HFFc6 (cell line): Measurements from ENCODE around the gene TPSAB1. TPM values are rescaled to one million over a fixed set of nuclear protein-coding genes. Genes with fewer than 3 reads are reported as not detected.

Experiments
- DNase-seq: peaks from one replicate; pipeline ENCODE4 v3.0.0-alpha.2; 2018
- H3K27ac Mint-ChIP-seq: 2 replicates; pipeline ENCODE4 v1.8.0; 2020; ENCODE audit warnings: mild to moderate bottlenecking, mixed read lengths
- H3K27me3 Mint-ChIP-seq: 2 replicates; pipeline ENCODE4 v1.8.0; 2021; ENCODE audit warnings: mild to moderate bottlenecking, moderate library complexity, mixed read lengths; ENCODE audit not compliant: insufficient read depth
- H3K36me3 Mint-ChIP-seq: 2 replicates; pipeline ENCODE4 v1.8.0; 2021; ENCODE audit warnings: low read depth, mixed read lengths
- H3K4me1 Mint-ChIP-seq: 2 replicates; pipeline ENCODE4 v1.8.0; 2020; ENCODE audit warnings: low read depth, mixed read lengths
- H3K4me3 Mint-ChIP-seq: 2 replicates; pipeline ENCODE4 v1.8.0; 2020; ENCODE audit warnings: mild to moderate bottlenecking, moderate library complexity, mixed read lengths
- H3K9me3 Mint-ChIP-seq: 2 replicates; pipeline ENCODE4 v1.8.0; 2020; ENCODE audit warnings: mild to moderate bottlenecking, mixed read lengths
- CTCF ChIP-seq: fragments of 200-600 bp; sonication (generic); IDR thresholded peaks from 2 replicates; pipeline ENCODE4 v1.5.0; 2021; ENCODE audit warnings: antibody characterized with exemption, mild to moderate bottlenecking
- total RNA-seq, 6 experiments: library from RNA; stranded (reverse); fragmentation: NEBNext Ultra II Directional; extraction: Animal tissue kit (Norgen Biotek cat#: 25700); gene quantifications; 2 replicates in 1 of 6; 3 replicates in 5 of 6; pipeline ENCODE4 v1.2.3, GENCODE V29; 2021

The TPSAB1 gene
- total RNA-seq, 6 experiments from 2014 or later: not detected

- Mint-ChIP-seq H3K27me3 (peaks cover 44% of the 10 kb centered on the region), H3K27ac (no peak overlapping the region), H3K4me3 (no peak overlapping the region), H3K4me1 (no peaks in the 10 kb centered on the region; the same call in 1 of the 2 replicates), H3K9me3 (no peaks in the 10 kb centered on the region), H3K36me3 (no peaks in the 10 kb centered on the region)
- no peak for DNase-seq
- peak; percentile 23; the same call in 1 of the 2 replicates for TF ChIP-seq CTCF
These were observed 45.4 kb downstream of the TPSAB1 start for GRCh38 chr16:1285669-1286512.

- H3K4me1 Mint-ChIP-seq: no peaks in the 10 kb centered on the region; the same call in 1 of the 2 replicates
These were observed 46.1 kb downstream of the TPSAB1 start for GRCh38 chr16:1286513-1287094.

GRCh38 chr16:1287982-1288670 lies 47.6 kb downstream of the TPSAB1 start:
- peaks cover 57% of the 10 kb centered on the region for H3K27me3 Mint-ChIP-seq
- TF ChIP-seq CTCF: no peak

More at GRCh38 chr16:1286513-1287094, 46.1 kb downstream of the TPSAB1 start:
- Mint-ChIP-seq H3K27me3 (peaks cover 52% of the 10 kb centered on the region), H3K4me3 (no peak overlapping the region), H3K27ac (no peak overlapping the region), H3K9me3 (no peaks in the 10 kb centered on the region), H3K36me3 (no peaks in the 10 kb centered on the region)
- no peak for DNase-seq
- no peak for TF ChIP-seq CTCF

GRCh38 chr16:1288813-1289476 lies 48.4 kb downstream of the TPSAB1 start:
- Mint-ChIP-seq H3K9me3 (no peaks in the 10 kb centered on the region), H3K27ac (no peak overlapping the region), H3K27me3 (peaks cover 54% of the 10 kb centered on the region), H3K36me3 (no peaks in the 10 kb centered on the region), H3K4me1 (peaks cover 2% of the 10 kb centered on the region; the same call in 1 of the 2 replicates), H3K4me3 (no peak overlapping the region)
- TF ChIP-seq CTCF: no peak
- DNase-seq: no peak

More at GRCh38 chr16:1287982-1288670, 47.6 kb downstream of the TPSAB1 start:
- no peak overlapping the region for H3K27ac Mint-ChIP-seq
- no peaks in the 10 kb centered on the region for H3K36me3 Mint-ChIP-seq
- DNase-seq: no peak
- no peaks in the 10 kb centered on the region; the same call in 1 of the 2 replicates for H3K4me1 Mint-ChIP-seq
- H3K9me3 Mint-ChIP-seq: no peaks in the 10 kb centered on the region
- H3K4me3 Mint-ChIP-seq: no peak overlapping the region

- no peak overlapping the region for H3K4me3 Mint-ChIP-seq
- H3K27me3 Mint-ChIP-seq: peaks cover 51% of the 10 kb centered on the region
- TF ChIP-seq CTCF: no peak
- no peaks in the 10 kb centered on the region for H3K9me3 Mint-ChIP-seq
- no peak overlapping the region for H3K27ac Mint-ChIP-seq
- DNase-seq: no peak
- H3K4me1 Mint-ChIP-seq: peaks cover 8% of the 10 kb centered on the region; the same call in 1 of the 2 replicates
- no peaks in the 10 kb centered on the region for H3K36me3 Mint-ChIP-seq
These were observed 49.0 kb downstream of the TPSAB1 start for GRCh38 chr16:1289477-1289866.
